ENCODE results near the gene GALNT5.

- peak; percentile 82 to 91 (median 88) for TF ChIP-seq CTCF (IDR thresholded peaks at IDR 0.05)
- TF ChIP-seq POLR2A (IDR thresholded peaks at IDR 0.05) = no peak
Observed at GRCh38 chr2:157327621-157328500, 70.4 kb downstream of the GALNT5 start.
